SK-N-SH treated with all-trans-retinoic acid at 6 μM for 48 hours (cell line): ENCODE results near the gene SEC11A.
"Not testable (repeated sequence)": the region's sequence is repeated elsewhere in the genome, so short reads cannot be mapped to it uniquely, and the experiment has no call there.

Experiments
- ATAC-seq: fragments of 200-7000 bp; cut with Tn5 transposase; 3 replicates; pipeline ENCODE4 v1.9.1; 2020; ENCODE audit warnings: mild to moderate bottlenecking, moderate library complexity
- ARNTL ChIP-seq: fragments of 450-650 bp; formaldehyde crosslinking; IDR thresholded peaks from 2 replicates; pipeline ENCODE4 v1.5.0; 2020; ENCODE audit warnings: low read depth, mild to moderate bottlenecking, moderate library complexity, borderline replicate concordance
- BACH2 ChIP-seq: fragments of 250-450 bp; sonication (Bioruptor Pico); IDR thresholded peaks from 2 replicates; pipeline ENCODE4 v1.9.0; 2021; ENCODE audit warnings: mild to moderate bottlenecking, borderline replicate concordance
- CSDC2 ChIP-seq: fragments of 250-450 bp; sonication (Bioruptor Pico); IDR thresholded peaks from 2 replicates; pipeline ENCODE4 v1.5.0; 2020; ENCODE audit warnings: mild to moderate bottlenecking, moderate library complexity
- ESRRG ChIP-seq: fragments of 250-450 bp; sonication (Bioruptor Pico); IDR thresholded peaks from 2 replicates; pipeline ENCODE4 v1.6.1; 2021; ENCODE audit warnings: mild to moderate bottlenecking
- GLIS3 ChIP-seq: fragments of 250-450 bp; sonication (Bioruptor Pico); IDR thresholded peaks from 2 replicates; pipeline ENCODE4 v1.5.0; 2020; ENCODE audit warnings: mild to moderate bottlenecking, moderate library complexity
- ISL1 ChIP-seq: fragments of 250-450 bp; sonication (Bioruptor Pico); IDR thresholded peaks from 2 replicates; pipeline ENCODE4 v2.1.2; 2022; ENCODE audit warnings: mild to moderate bottlenecking, moderate library complexity
- RARB ChIP-seq: fragments of 250-450 bp; sonication (Bioruptor Pico); IDR thresholded peaks from 2 replicates; pipeline ENCODE4 v1.8.0; 2021; ENCODE audit warnings: mild to moderate bottlenecking, moderate library complexity
- SNAI2 ChIP-seq: fragments of 250-450 bp; sonication (Bioruptor Pico); IDR thresholded peaks from 2 replicates; pipeline ENCODE4 v1.5.0; 2020; ENCODE audit warnings: mild to moderate bottlenecking, moderate library complexity
- TCF4 ChIP-seq: fragments of 250-450 bp; sonication (Bioruptor Pico); IDR thresholded peaks from 2 replicates; pipeline ENCODE4 v1.8.0; 2021; ENCODE audit warnings: mild to moderate bottlenecking, moderate library complexity, borderline replicate concordance
- TOX ChIP-seq: fragments of 250-450 bp; sonication (Bioruptor Pico); IDR thresholded peaks from 2 replicates; pipeline ENCODE4 v1.8.0; 2021; ENCODE audit warnings: mild to moderate bottlenecking, moderate library complexity, borderline replicate concordance
- ZC3H10 ChIP-seq: fragments of 250-450 bp; sonication (Bioruptor Pico); IDR thresholded peaks from 2 replicates; pipeline ENCODE4 v1.5.1; 2021; ENCODE audit warnings: mild to moderate bottlenecking, moderate library complexity
- ZFP3 ChIP-seq: fragments of 250-450 bp; sonication (Bioruptor Pico); IDR thresholded peaks from 2 replicates; pipeline ENCODE4 v1.5.0; 2020; ENCODE audit warnings: mild to moderate bottlenecking, moderate library complexity
- ZFP30 ChIP-seq: fragments of 450-650 bp; formaldehyde crosslinking; IDR thresholded peaks from 2 replicates; pipeline ENCODE4 v1.5.0; 2022; ENCODE audit warnings: mild to moderate bottlenecking, moderate library complexity
- ZNF565 ChIP-seq: fragments of 450-650 bp; formaldehyde crosslinking; conservative IDR thresholded peaks from 2 replicates; pipeline ENCODE4 v1.5.0; 2020; ENCODE audit warnings: low read depth, mild to moderate bottlenecking, moderate library complexity
- ZNF8 ChIP-seq: fragments of 450-650 bp; formaldehyde crosslinking; IDR thresholded peaks from 2 replicates; pipeline ENCODE4 v1.5.0; 2020; ENCODE audit warnings: mild to moderate bottlenecking, moderate library complexity
- TF ChIP-seq, protein P1 (sequence below): fragments of 250-450 bp; sonication (Bioruptor Pico); IDR thresholded peaks from 2 replicates; pipeline ENCODE4 v1.5.1; 2021; ENCODE audit warnings: mild to moderate bottlenecking, moderate library complexity
- TF ChIP-seq, protein P2 (sequence below): fragments of 250-450 bp; sonication (Bioruptor Pico); IDR thresholded peaks from 2 replicates; pipeline ENCODE4 v1.5.1; 2020; ENCODE audit warnings: low read depth, mild to moderate bottlenecking, moderate library complexity
- TF ChIP-seq, protein P3 (sequence below): fragments of 250-450 bp; sonication (Bioruptor Pico); IDR thresholded peaks from 2 replicates; pipeline ENCODE4 v1.8.0; 2021; ENCODE audit warnings: low read depth, mild to moderate bottlenecking, moderate library complexity, borderline replicate concordance
- TF ChIP-seq, protein P4 (sequence below): fragments of 250-450 bp; sonication (Bioruptor Pico); IDR thresholded peaks from 2 replicates; pipeline ENCODE4 v1.5.0; 2020; ENCODE audit warnings: mild to moderate bottlenecking, moderate library complexity

SEC11A gene

DNA sequence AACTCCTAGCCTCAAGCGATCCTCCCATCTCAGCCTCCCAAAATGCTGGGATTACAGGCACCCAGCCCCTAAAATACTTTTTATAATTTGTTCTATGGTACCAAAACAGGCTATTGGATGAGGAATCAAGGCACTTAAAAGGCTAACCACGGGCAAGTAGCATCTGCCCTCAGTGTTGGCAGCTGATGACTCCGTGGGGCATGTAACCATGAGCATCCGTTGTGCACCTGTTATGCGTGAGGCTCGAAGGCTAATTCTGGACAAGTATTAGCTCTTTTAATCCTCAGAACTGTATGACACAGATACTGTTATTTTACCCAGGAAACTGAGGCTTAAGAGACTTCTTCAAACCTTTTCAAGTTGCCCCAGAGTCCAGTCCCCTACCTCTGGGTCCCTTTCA, 72.1 kb downstream of the SEC11A start:
- TF ChIP-seq, protein P1, sequence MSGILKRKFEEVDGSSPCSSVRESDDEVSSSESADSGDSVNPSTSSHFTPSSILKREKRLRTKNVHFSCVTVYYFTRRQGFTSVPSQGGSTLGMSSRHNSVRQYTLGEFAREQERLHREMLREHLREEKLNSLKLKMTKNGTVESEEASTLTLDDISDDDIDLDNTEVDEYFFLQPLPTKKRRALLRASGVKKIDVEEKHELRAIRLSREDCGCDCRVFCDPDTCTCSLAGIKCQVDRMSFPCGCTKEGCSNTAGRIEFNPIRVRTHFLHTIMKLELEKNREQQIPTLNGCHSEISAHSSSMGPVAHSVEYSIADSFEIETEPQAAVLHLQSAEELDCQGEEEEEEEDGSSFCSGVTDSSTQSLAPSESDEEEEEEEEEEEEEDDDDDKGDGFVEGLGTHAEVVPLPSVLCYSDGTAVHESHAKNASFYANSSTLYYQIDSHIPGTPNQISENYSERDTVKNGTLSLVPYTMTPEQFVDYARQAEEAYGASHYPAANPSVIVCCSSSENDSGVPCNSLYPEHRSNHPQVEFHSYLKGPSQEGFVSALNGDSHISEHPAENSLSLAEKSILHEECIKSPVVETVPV (CRISPR knock-in tag), result no peak
- TF ChIP-seq ZC3H10 (CRISPR knock-in tag) (no peak), ISL1 (CRISPR knock-in tag) (no peak), ARNTL (CRISPR knock-in tag) (no peak)
- TF ChIP-seq, protein P2, sequence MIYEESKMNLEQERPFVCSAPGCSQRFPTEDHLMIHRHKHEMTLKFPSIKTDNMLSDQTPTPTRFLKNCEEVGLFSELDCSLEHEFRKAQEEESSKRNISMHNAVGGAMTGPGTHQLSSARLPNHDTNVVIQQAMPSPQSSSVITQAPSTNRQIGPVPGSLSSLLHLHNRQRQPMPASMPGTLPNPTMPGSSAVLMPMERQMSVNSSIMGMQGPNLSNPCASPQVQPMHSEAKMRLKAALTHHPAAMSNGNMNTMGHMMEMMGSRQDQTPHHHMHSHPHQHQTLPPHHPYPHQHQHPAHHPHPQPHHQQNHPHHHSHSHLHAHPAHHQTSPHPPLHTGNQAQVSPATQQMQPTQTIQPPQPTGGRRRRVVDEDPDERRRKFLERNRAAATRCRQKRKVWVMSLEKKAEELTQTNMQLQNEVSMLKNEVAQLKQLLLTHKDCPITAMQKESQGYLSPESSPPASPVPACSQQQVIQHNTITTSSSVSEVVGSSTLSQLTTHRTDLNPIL (CRISPR knock-in tag), result no peak
- TF ChIP-seq, protein P3, sequence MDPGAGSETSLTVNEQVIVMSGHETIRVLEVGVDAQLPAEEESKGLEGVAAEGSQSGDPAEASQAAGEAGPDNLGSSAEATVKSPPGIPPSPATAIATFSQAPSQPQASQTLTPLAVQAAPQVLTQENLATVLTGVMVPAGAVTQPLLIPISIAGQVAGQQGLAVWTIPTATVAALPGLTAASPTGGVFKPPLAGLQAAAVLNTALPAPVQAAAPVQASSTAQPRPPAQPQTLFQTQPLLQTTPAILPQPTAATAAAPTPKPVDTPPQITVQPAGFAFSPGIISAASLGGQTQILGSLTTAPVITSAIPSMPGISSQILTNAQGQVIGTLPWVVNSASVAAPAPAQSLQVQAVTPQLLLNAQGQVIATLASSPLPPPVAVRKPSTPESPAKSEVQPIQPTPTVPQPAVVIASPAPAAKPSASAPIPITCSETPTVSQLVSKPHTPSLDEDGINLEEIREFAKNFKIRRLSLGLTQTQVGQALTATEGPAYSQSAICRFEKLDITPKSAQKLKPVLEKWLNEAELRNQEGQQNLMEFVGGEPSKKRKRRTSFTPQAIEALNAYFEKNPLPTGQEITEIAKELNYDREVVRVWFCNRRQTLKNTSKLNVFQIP (CRISPR knock-in tag), result no peak
- no peak for ATAC-seq

DNA sequence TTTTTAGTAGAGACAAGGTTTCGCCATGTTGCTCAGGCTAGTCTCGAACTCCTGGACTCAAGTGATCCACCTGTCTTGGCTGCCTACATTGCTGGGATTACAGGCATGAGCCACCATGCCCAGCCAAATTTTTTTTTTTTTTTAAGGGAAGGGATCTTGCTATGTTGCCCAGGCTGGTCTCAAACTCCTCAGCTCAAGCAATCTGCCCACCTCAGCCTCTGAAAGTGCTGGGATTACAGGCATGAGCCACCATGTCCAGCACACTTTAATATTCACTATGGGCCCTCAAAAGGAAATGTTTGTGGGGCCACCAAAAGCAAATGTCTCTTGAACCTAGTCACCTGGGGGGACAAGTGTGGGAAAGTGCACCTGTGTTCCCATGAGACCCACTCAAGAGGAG, 73.3 kb downstream of the SEC11A start:
- ATAC-seq, result not testable (repeated sequence)

DNA sequence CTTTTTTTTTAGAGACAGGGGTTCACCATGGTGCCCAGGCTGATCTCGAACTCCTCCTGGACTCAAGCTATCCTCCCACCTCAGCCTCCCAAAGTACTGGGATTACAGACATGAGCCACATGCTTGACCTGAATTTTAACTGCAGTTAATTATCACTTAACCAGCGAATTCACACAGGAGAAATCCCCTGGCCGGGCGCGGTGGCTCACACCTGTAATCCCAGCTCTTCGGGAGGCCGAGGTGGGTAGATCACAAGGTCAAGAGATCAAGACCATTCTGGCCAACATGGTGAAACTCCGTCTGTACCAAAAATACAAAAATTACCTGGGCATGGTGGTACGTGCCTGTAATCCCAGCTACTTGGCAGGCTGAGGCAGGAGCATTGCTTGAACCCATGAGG, 74.1 kb downstream of the SEC11A start:
- not testable (repeated sequence) for ATAC-seq

DNA sequence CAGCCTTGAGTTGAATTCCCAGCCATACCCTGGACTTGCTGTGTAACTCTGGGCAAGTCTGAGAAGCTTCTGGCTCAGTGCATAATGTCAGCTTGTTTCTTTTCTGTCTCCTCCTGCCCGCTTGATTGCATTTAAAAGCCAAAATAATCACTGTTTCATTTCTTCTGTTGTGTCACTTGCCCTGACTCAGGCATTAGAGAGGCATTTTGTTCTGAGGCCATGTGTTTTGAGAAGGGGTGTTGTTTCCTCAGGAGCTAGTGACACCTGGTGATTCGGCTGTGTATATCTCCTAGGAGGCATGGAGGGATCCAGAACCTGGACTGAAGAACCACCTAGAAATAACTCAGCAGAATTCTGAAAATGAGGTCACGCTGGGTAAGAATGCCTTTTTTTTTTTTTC, 77.8 kb downstream of the SEC11A start:
- ATAC-seq, result peak; percentile 7; the same call in 1 of the 3 replicates
- TF ChIP-seq, protein P3 (CRISPR knock-in tag), result no peak
- no peak for TF ChIP-seq ZFP3
- no peak for TF ChIP-seq BACH2 (CRISPR knock-in tag)
- TF ChIP-seq TCF4 (CRISPR knock-in tag), result no peak
- no peak for TF ChIP-seq SNAI2
- TF ChIP-seq, all 23 proteins: peak for 0

DNA sequence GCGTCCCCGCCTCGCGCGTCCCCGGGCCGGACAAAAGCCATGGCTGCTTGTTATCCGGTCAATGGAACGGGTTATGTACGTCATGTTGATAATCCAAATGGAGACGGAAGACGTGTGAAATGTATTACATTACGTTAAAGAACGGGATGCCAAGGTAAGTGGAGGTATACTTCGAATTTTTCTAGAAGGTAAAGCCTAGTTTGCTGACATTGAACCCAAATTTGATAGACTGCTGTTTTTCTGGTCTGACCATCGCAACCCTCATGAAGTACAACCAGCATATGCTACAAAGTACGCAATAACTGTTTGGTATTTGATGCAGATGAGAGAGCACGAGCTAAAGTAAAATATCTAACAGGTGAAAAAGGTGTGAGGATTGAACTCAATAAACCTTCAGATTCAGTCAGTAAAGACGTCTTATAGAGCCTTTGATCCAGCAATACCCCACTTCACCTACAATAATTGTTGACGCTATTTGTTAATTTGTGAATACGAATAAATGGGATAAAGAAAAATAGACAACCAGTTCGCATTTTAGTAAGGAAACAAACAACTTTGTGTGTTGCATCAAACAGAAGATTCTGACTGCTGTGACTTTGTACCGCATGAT, 81.6 kb downstream of the SEC11A start:
- no peak for ATAC-seq
- TF ChIP-seq GLIS3 (CRISPR knock-in tag) (no peak), ZNF565 (no peak), BACH2 (CRISPR knock-in tag) (no peak), ESRRG (CRISPR knock-in tag) (no peak), CSDC2 (CRISPR knock-in tag) (no peak), ZNF8 (CRISPR knock-in tag) (no peak), RARB (no peak), ARNTL (CRISPR knock-in tag) (no peak), ZC3H10 (CRISPR knock-in tag) (no peak), TOX (CRISPR knock-in tag) (no peak), ZFP30 (CRISPR knock-in tag) (no peak), SNAI2 (no peak)
- TF ChIP-seq, protein P4, sequence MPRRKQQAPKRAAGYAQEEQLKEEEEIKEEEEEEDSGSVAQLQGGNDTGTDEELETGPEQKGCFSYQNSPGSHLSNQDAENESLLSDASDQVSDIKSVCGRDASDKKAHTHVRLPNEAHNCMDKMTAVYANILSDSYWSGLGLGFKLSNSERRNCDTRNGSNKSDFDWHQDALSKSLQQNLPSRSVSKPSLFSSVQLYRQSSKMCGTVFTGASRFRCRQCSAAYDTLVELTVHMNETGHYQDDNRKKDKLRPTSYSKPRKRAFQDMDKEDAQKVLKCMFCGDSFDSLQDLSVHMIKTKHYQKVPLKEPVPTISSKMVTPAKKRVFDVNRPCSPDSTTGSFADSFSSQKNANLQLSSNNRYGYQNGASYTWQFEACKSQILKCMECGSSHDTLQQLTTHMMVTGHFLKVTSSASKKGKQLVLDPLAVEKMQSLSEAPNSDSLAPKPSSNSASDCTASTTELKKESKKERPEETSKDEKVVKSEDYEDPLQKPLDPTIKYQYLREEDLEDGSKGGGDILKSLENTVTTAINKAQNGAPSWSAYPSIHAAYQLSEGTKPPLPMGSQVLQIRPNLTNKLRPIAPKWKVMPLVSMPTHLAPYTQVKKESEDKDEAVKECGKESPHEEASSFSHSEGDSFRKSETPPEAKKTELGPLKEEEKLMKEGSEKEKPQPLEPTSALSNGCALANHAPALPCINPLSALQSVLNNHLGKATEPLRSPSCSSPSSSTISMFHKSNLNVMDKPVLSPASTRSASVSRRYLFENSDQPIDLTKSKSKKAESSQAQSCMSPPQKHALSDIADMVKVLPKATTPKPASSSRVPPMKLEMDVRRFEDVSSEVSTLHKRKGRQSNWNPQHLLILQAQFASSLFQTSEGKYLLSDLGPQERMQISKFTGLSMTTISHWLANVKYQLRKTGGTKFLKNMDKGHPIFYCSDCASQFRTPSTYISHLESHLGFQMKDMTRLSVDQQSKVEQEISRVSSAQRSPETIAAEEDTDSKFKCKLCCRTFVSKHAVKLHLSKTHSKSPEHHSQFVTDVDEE, result no peak
- TF ChIP-seq, protein P1 (CRISPR knock-in tag), result no peak
- TF ChIP-seq, protein P2 (CRISPR knock-in tag), result no peak
- TF ChIP-seq, all 23 proteins: peak for 0
